WTC11 (cell line): Measurements from ENCODE around the gene MYH14. TPM values are rescaled to one million over a fixed set of nuclear protein-coding genes. Genes with fewer than 3 reads are reported as not detected.

Experiments used
- ATAC-seq: fragments of 200-7000 bp; cut with Tn5 transposase; 2 replicates; pipeline ENCODE4 v1.10.0; 2021; ENCODE audit warnings: mild to moderate bottlenecking, moderate library complexity
- CTCF ChIA-PET: fragments of 300-600 bp; sonication (Branson Sonifier 250); formaldehyde crosslinking; loops from one replicate; lab custom pipeline; 2021; ENCODE audit warnings: antibody characterized with exemption; lab: Charles Lee
- POLR2A ChIA-PET: fragments of 350-600 bp; sonication (Branson Sonifier 250); formaldehyde crosslinking; loops from one replicate; lab custom pipeline; 2021; ENCODE audit warnings: antibody characterized with exemption; lab: Charles Lee
- DNase-seq: peaks from one replicate; pipeline ENCODE4 v3.0.0; 2021; ENCODE audit warnings: low spot score
- H3K27ac Mint-ChIP-seq: 2 replicates; pipeline ENCODE4 v1.8.0; 2021; ENCODE audit warnings: mixed read lengths
- H3K27me3 Mint-ChIP-seq: 2 replicates; pipeline ENCODE4 v1.8.0; 2021; ENCODE audit warnings: low read depth, mild to moderate bottlenecking, moderate library complexity, mixed read lengths
- H3K36me3 Mint-ChIP-seq: 2 replicates; pipeline ENCODE4 v1.8.0; 2021; ENCODE audit warnings: mixed read lengths
- H3K4me1 Mint-ChIP-seq: 2 replicates; pipeline ENCODE4 v1.8.0; 2022; ENCODE audit warnings: mixed read lengths
- H3K4me3 Mint-ChIP-seq: 2 replicates; pipeline ENCODE4 v1.8.0; 2021; ENCODE audit warnings: mild to moderate bottlenecking, moderate library complexity, mixed read lengths
- H3K9me3 Mint-ChIP-seq: 2 replicates; pipeline ENCODE4 v1.8.0; 2021; ENCODE audit warnings: mixed read lengths
- ATF2 ChIP-seq: sonication (generic); formaldehyde crosslinking; IDR thresholded peaks from 2 replicates; pipeline ENCODE4 v1.8.1; 2022; ENCODE audit warnings: low read depth, missing genetic modification reagents, borderline replicate concordance
- CBFB ChIP-seq: sonication (generic); formaldehyde crosslinking; IDR thresholded peaks from 2 replicates; pipeline ENCODE4 v1.8.1; 2022; ENCODE audit warnings: mild to moderate bottlenecking, low read depth, missing genetic modification reagents
- E2F4 ChIP-seq: sonication (generic); formaldehyde crosslinking; IDR thresholded peaks from 2 replicates; pipeline ENCODE4 v1.8.1; 2022; ENCODE audit warnings: low read depth, mild to moderate bottlenecking, moderate library complexity, missing genetic modification reagents, borderline replicate concordance
- HMGA2 ChIP-seq: fragments of 250-450 bp; sonication (Bioruptor Pico); IDR thresholded peaks from 2 replicates; pipeline ENCODE4 v1.4.0; 2021; ENCODE audit warnings: mild to moderate bottlenecking, moderate library complexity
- NFE2L1 ChIP-seq: sonication (generic); formaldehyde crosslinking; IDR thresholded peaks from 2 replicates; pipeline ENCODE4 v1.8.1; 2023; ENCODE audit warnings: missing genetic modification reagents
- RELA ChIP-seq: sonication (generic); formaldehyde crosslinking; IDR thresholded peaks from 2 replicates; pipeline ENCODE4 v1.8.1; 2022; ENCODE audit warnings: missing genetic modification reagents, mild to moderate bottlenecking, borderline replicate concordance
- RORB ChIP-seq: fragments of 250-450 bp; sonication (Bioruptor Pico); IDR thresholded peaks from 2 replicates; pipeline ENCODE4 v1.9.0; 2021; ENCODE audit warnings: mild to moderate bottlenecking
- SMAD4 ChIP-seq: sonication (generic); formaldehyde crosslinking; IDR thresholded peaks from 2 replicates; pipeline ENCODE4 v1.8.0; 2022; ENCODE audit warnings: mild to moderate bottlenecking, missing genetic modification reagents
- SOX15 ChIP-seq: fragments of 250-450 bp; sonication (Bioruptor Pico); IDR thresholded peaks from 2 replicates; pipeline ENCODE4 v1.9.0; 2021; ENCODE audit warnings: mild to moderate bottlenecking
- USF2 ChIP-seq: sonication (generic); formaldehyde crosslinking; IDR thresholded peaks from 2 replicates; pipeline ENCODE4 v1.8.1; 2023; ENCODE audit warnings: mild to moderate bottlenecking, missing genetic modification reagents, moderate library complexity
- ZMAT4 ChIP-seq: fragments of 250-450 bp; sonication (Bioruptor Pico); IDR thresholded peaks from 2 replicates; pipeline ENCODE4 v1.9.0; 2021; ENCODE audit warnings: mild to moderate bottlenecking
- ZNF281 ChIP-seq: sonication (generic); formaldehyde crosslinking; IDR thresholded peaks from 2 replicates; pipeline ENCODE4 v1.8.0; 2023; ENCODE audit warnings: mild to moderate bottlenecking, missing genetic modification reagents
- ZNF423 ChIP-seq: fragments of 250-450 bp; sonication (Bioruptor Pico); IDR thresholded peaks from 2 replicates; pipeline ENCODE4 v2.1.2; 2022; ENCODE audit warnings: mild to moderate bottlenecking, moderate library complexity
- ZNF425 ChIP-seq: fragments of 250-450 bp; sonication (Bioruptor Pico); conservative IDR thresholded peaks from 2 replicates; pipeline ENCODE4 v1.9.0; 2021; ENCODE audit warnings: mild to moderate bottlenecking
- ZNF671 ChIP-seq: fragments of 250-450 bp; sonication (Bioruptor Pico); IDR thresholded peaks from 2 replicates; pipeline ENCODE4 v1.8.0; 2021; ENCODE audit warnings: mild to moderate bottlenecking
- total RNA-seq: library from RNA; stranded (reverse); gene quantifications from 3 replicates; pipeline ENCODE4 v1.2.3, GENCODE V29; 2021
- TF ChIP-seq, protein P1 (sequence below): sonication (generic); formaldehyde crosslinking; IDR thresholded peaks from 2 replicates; pipeline ENCODE4 v1.8.1; 2023; ENCODE audit warnings: mild to moderate bottlenecking, missing genetic modification reagents, borderline replicate concordance
- TF ChIP-seq, protein P2 (sequence below): sonication (generic); formaldehyde crosslinking; IDR thresholded peaks from 2 replicates; pipeline ENCODE4 v1.8.1; 2023; ENCODE audit warnings: mild to moderate bottlenecking, missing genetic modification reagents, moderate library complexity

The MYH14 gene
- total RNA-seq, 1 experiment from 2014 or later = 25.8 TPM

DNA sequence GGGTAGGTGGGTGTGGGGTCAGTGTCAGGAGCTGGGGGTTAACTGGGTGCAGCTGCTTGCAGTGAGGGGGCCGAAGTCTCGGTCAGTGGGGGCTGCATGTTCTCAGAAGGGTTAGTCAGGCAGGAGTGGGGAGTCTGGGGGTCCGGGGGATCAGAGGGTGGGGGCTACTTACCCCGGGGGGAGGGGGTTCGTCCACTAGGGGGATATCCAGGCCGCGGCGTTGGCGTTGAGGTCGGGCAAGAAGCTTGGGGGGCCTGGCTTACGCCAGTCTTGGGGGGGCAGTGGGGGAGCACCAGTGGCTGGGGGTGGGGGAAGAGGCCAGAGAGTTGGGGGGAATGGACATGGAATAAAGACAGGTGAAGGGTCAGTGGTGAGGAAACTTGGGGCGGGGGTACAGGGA lies 116.6 kb downstream of the MYH14 start:
- Mint-ChIP-seq H3K4me3 (no peak overlapping the region), H3K9me3 (no peaks in the 10 kb centered on the region), H3K4me1 (peaks cover 29% of the 10 kb centered on the region), H3K27ac (no peak overlapping the region), H3K36me3 (peaks cover 8% of the 10 kb centered on the region), H3K27me3 (peaks cover 14% of the 10 kb centered on the region)
- DNase-seq (no peak), ATAC-seq (no peak)
- no peak for TF ChIP-seq SMAD4 (CRISPR knock-in tag)
- TF ChIP-seq ZNF671 (CRISPR knock-in tag) = no peak
- TF ChIP-seq, protein P1, sequence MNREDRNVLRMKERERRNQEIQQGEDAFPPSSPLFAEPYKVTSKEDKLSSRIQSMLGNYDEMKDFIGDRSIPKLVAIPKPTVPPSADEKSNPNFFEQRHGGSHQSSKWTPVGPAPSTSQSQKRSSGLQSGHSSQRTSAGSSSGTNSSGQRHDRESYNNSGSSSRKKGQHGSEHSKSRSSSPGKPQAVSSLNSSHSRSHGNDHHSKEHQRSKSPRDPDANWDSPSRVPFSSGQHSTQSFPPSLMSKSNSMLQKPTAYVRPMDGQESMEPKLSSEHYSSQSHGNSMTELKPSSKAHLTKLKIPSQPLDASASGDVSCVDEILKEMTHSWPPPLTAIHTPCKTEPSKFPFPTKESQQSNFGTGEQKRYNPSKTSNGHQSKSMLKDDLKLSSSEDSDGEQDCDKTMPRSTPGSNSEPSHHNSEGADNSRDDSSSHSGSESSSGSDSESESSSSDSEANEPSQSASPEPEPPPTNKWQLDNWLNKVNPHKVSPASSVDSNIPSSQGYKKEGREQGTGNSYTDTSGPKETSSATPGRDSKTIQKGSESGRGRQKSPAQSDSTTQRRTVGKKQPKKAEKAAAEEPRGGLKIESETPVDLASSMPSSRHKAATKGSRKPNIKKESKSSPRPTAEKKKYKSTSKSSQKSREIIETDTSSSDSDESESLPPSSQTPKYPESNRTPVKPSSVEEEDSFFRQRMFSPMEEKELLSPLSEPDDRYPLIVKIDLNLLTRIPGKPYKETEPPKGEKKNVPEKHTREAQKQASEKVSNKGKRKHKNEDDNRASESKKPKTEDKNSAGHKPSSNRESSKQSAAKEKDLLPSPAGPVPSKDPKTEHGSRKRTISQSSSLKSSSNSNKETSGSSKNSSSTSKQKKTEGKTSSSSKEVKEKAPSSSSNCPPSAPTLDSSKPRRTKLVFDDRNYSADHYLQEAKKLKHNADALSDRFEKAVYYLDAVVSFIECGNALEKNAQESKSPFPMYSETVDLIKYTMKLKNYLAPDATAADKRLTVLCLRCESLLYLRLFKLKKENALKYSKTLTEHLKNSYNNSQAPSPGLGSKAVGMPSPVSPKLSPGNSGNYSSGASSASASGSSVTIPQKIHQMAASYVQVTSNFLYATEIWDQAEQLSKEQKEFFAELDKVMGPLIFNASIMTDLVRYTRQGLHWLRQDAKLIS (CRISPR knock-in tag) = no peak
- no peak for TF ChIP-seq ZNF281 (CRISPR knock-in tag)
- no peak for TF ChIP-seq RORB (CRISPR knock-in tag)
- no peak for TF ChIP-seq USF2 (CRISPR knock-in tag)
- no peak for TF ChIP-seq SOX15 (CRISPR knock-in tag)
- TF ChIP-seq NFE2L1 (CRISPR knock-in tag) = no peak
- no peak for TF ChIP-seq ATF2 (CRISPR knock-in tag)
- CTCF ChIA-PET = interaction anchor here (1.4 kb wide), 1 partner anchor 172 kb away, joined by 4 read pairs; no protein-coding TSS in a partner anchor
- POLR2A ChIA-PET = no interaction called here

GRCh38 chr19:50320596-50320995 lies 117.2 kb downstream of the MYH14 start:
- Mint-ChIP-seq H3K9me3 (no peaks in the 10 kb centered on the region), H3K27ac (peak overlapping the region; percentile 57; the same call in 1 of the 2 replicates), H3K27me3 (peaks cover 14% of the 10 kb centered on the region), H3K4me3 (no peak overlapping the region), H3K36me3 (peaks cover 8% of the 10 kb centered on the region), H3K4me1 (peaks cover 32% of the 10 kb centered on the region)
- POLR2A ChIA-PET = no interaction called here
- no peak for TF ChIP-seq ZMAT4
- TF ChIP-seq ZNF425 = no peak
- no peak for TF ChIP-seq E2F4 (CRISPR knock-in tag)
- no peak for TF ChIP-seq ZNF423 (CRISPR knock-in tag)
- TF ChIP-seq RELA (CRISPR knock-in tag) = no peak
- TF ChIP-seq, protein P2, sequence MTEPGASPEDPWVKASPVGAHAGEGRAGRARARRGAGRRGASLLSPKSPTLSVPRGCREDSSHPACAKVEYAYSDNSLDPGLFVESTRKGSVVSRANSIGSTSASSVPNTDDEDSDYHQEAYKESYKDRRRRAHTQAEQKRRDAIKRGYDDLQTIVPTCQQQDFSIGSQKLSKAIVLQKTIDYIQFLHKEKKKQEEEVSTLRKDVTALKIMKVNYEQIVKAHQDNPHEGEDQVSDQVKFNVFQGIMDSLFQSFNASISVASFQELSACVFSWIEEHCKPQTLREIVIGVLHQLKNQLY = no peak
- no peak for TF ChIP-seq HMGA2 (CRISPR knock-in tag)
- no peak for TF ChIP-seq CBFB (CRISPR knock-in tag)
- CTCF ChIA-PET = interaction anchor here (1.3 kb wide), 3 partner anchors 37 to 68 kb away, joined by 3 to 5 read pairs (median 3); no protein-coding TSS in a partner anchor
- no peak for DNase-seq
- no peak for ATAC-seq
